MM.1S (cell line): ENCODE results near the gene COL13A1.

ENCODE experiments used
- DNase-seq: peaks from one replicate; pipeline ENCODE4 v3.0.0-alpha.2; 2015
- H2AFZ ChIP-seq: fragments of 300-600 bp; sonication (generic); 2 replicates; pipeline ENCODE4 v1.6.0; 2016; ENCODE audit warnings: antibody characterized with exemption, low read length
- H3F3A ChIP-seq: fragments of 300-600 bp; sonication (generic); 2 replicates; pipeline ENCODE4 v1.6.1; 2016; ENCODE audit warnings: mild to moderate bottlenecking, antibody characterized with exemption, low read length, moderate library complexity, mixed read lengths; ENCODE audit not compliant: insufficient read depth
- H3K27ac ChIP-seq: fragments of 300-600 bp; sonication (generic); 2 replicates; pipeline ENCODE4 v1.5.1; 2016; ENCODE audit warnings: mild to moderate bottlenecking, low read length
- H3K27me3 ChIP-seq: fragments of 300-600 bp; sonication (generic); replicated peaks from 2 replicates; pipeline ENCODE4 v1.6.0; 2016; ENCODE audit warnings: low read length; ENCODE audit not compliant: insufficient read depth
- H3K36me3 ChIP-seq: fragments of 300-600 bp; sonication (generic); replicated peaks from 2 replicates; pipeline ENCODE4 v1.6.1; 2016; ENCODE audit warnings: mild to moderate bottlenecking, low read length, mixed read lengths; ENCODE audit not compliant: insufficient read depth
- H3K4me1 ChIP-seq: fragments of 300-600 bp; sonication (generic); 2 replicates; pipeline ENCODE4 v1.6.1; 2016; ENCODE audit warnings: low read length, mixed read lengths
- H3K4me2 ChIP-seq: fragments of 300-600 bp; sonication (generic); 2 replicates; pipeline ENCODE4 v1.6.0; 2016; ENCODE audit warnings: low read depth, low read length
- H3K4me3 ChIP-seq: fragments of 300-600 bp; sonication (generic); 2 replicates; pipeline ENCODE4 v1.5.1; 2016; ENCODE audit warnings: low read length, mixed read lengths
- H3K79me2 ChIP-seq: fragments of 300-600 bp; sonication (generic); 2 replicates; pipeline ENCODE4 v1.6.1; 2016; ENCODE audit warnings: mixed run types, low read length, mixed read lengths
- H3K9ac ChIP-seq: fragments of 300-600 bp; sonication (generic); 2 replicates; pipeline ENCODE4 v1.6.1; 2016; ENCODE audit warnings: low read length, mixed read lengths
- H3K9me2 ChIP-seq: fragments of 300-600 bp; sonication (generic); replicated peaks from 2 replicates; pipeline ENCODE4 v1.6.1; 2016; ENCODE audit warnings: mild to moderate bottlenecking, low read length, mixed read lengths; ENCODE audit not compliant: insufficient read depth
- H3K9me3 ChIP-seq: fragments of 300-600 bp; sonication (generic); replicated peaks from 2 replicates; pipeline ENCODE4 v1.6.1; 2016; ENCODE audit warnings: mild to moderate bottlenecking, low read length, mixed read lengths; ENCODE audit not compliant: insufficient read depth
- H4K20me1 ChIP-seq: fragments of 300-600 bp; sonication (generic); 2 replicates; pipeline ENCODE4 v1.6.1; 2016; ENCODE audit warnings: mild to moderate bottlenecking, low read length, moderate library complexity, mixed read lengths; ENCODE audit not compliant: insufficient read depth
- EZH2 ChIP-seq: fragments of 300-600 bp; sonication (generic); optimal IDR thresholded peaks from 2 replicates; pipeline ENCODE3; 2017; ENCODE audit warnings: low read depth, mild to moderate bottlenecking, antibody characterized with exemption, low read length, mixed read lengths
- EZH2phosphoT487 ChIP-seq: fragments of 300-600 bp; sonication (generic); IDR thresholded peaks from 2 replicates; pipeline ENCODE4 v1.6.1; 2018; ENCODE audit warnings: antibody characterized with exemption, low read length
- TF ChIP-seq, protein P1 (sequence below): fragments of 300-600 bp; sonication (generic); IDR thresholded peaks from 2 replicates; pipeline ENCODE4 v1.5.1; 2016; ENCODE audit warnings: antibody characterized with exemption, low read length, mixed read lengths

COL13A1 gene

DNA sequence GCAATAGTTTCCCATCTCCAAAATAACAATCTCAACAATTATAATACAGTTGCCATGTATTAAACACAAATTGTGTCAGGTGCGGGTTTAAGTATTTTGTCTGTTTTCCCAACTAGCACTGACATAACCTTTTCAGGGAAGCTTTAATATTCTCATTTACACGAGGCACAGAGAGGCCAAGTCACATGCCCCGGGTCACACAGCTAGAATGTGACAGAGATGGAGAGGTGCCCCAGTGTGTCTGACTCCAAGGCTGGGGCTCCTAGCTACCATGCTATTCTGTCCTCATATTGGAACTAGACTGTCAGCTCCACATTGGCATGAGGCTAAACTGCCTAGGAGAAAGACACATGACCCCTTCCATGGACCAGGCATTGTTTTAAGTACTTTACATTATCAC, 77.2 kb downstream of the COL13A1 start:
- H3K4me1 ChIP-seq: no peaks in the 10 kb centered on the region
- no peaks in the 10 kb centered on the region for H3F3A ChIP-seq
- H3K9me3 ChIP-seq: no peaks in the 10 kb centered on the region
- H3K4me2 ChIP-seq: no peak overlapping the region
- peaks cover 35% of the 10 kb centered on the region for H3K27me3 ChIP-seq
- no peaks in the 10 kb centered on the region for H3K9me2 ChIP-seq
- H3K36me3 ChIP-seq: no peaks in the 10 kb centered on the region
- no peak overlapping the region for H3K4me3 ChIP-seq
- H4K20me1 ChIP-seq: no peaks in the 10 kb centered on the region
- no peaks in the 10 kb centered on the region for H3K79me2 ChIP-seq
- no peak overlapping the region for H3K9ac ChIP-seq
- no peak overlapping the region for H2AFZ ChIP-seq
- TF ChIP-seq EZH2 (no peak), EZH2phosphoT487 (no peak)
- TF ChIP-seq, protein P1, sequence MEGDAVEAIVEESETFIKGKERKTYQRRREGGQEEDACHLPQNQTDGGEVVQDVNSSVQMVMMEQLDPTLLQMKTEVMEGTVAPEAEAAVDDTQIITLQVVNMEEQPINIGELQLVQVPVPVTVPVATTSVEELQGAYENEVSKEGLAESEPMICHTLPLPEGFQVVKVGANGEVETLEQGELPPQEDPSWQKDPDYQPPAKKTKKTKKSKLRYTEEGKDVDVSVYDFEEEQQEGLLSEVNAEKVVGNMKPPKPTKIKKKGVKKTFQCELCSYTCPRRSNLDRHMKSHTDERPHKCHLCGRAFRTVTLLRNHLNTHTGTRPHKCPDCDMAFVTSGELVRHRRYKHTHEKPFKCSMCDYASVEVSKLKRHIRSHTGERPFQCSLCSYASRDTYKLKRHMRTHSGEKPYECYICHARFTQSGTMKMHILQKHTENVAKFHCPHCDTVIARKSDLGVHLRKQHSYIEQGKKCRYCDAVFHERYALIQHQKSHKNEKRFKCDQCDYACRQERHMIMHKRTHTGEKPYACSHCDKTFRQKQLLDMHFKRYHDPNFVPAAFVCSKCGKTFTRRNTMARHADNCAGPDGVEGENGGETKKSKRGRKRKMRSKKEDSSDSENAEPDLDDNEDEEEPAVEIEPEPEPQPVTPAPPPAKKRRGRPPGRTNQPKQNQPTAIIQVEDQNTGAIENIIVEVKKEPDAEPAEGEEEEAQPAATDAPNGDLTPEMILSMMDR: no peak
- no peak overlapping the region for H3K27ac ChIP-seq
- no peak for DNase-seq

DNA sequence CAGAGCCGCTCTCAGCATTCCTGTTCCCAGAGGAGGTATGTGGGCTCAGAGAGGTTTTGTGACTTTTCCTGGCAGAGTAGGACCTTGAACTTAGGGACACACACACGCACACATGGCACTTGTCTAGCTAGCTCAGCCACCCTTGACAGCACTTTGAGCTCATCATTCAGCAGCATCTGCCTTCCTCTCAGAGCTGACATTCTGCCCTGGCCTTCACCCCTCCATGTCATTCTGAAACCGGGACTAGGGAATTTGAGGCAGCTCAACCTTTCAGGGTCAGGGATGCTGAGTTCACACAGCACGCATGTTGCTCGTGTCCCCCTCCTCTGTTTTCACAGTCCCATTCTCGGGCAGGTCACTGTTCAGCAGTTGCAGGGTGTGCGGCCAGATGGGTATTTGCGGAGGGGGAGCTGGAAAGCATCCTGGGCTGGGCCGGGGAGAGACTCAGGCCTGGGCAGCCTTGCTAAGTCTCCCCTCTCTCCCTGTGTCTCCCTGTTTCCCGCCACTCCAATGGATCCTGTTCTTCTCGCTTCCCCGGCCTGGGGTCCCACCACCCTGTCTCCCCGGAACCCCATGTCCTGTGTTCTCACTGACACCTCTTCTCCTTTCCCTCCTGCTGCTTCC, 78.0 kb downstream of the COL13A1 start:
- Histone ChIP-seq H3K4me1 (no peaks in the 10 kb centered on the region), H3F3A (no peaks in the 10 kb centered on the region), H3K27ac (no peak overlapping the region), H3K9me3 (no peaks in the 10 kb centered on the region), H3K79me2 (no peaks in the 10 kb centered on the region), H3K4me3 (no peak overlapping the region), H2AFZ (no peak overlapping the region), H3K36me3 (no peaks in the 10 kb centered on the region), H3K9ac (no peak overlapping the region), H3K27me3 (peaks cover 37% of the 10 kb centered on the region), H3K4me2 (no peak overlapping the region), H4K20me1 (no peaks in the 10 kb centered on the region), H3K9me2 (no peaks in the 10 kb centered on the region)
- DNase-seq: no peak
- TF ChIP-seq, protein P1: no peak
- TF ChIP-seq EZH2 (no peak), EZH2phosphoT487 (no peak)

DNA sequence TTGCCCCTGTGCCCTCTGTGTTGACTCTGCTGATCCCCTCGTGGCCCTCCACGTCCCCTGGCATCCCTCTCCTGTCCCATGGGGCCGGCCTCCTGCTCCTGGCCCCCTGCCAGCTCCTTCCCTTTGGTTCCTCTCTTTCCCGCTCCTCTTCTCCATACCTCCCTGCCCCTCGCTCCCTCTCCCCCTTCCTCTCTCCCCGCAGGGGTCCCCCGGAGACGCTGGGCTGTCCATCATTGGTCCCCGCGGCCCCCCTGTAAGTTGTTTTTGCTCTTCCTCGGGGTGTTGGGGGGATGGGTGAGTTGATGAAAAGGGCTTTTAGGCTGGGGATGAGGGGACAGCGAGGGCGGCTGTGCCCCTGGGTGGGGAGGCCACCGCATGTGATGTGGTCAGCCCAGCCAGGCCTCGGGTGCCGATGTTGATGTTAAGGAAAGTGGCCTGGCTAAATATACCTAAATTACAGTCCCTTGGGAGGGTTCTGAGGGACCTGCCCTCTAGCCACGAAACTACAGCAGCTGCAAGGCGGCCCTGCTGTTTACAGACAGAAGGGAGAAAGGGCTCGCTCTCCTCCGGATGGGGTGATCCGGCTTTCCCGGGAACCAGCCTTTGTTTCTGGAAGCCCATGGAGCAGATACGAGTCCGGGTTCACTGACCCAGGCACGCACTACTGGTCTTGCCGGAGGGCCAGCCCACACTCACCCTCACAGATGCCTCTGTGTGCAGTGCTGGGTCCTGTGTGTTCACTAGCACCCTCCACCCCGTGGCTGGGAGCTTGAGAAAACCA, 78.8 kb downstream of the COL13A1 start:
- no peak overlapping the region for H3K27ac ChIP-seq
- H3K9me3 ChIP-seq: no peaks in the 10 kb centered on the region
- no peak overlapping the region for H3K4me3 ChIP-seq
- no peaks in the 10 kb centered on the region for H3K79me2 ChIP-seq
- H3K4me2 ChIP-seq: no peak overlapping the region
- DNase-seq: no peak
- H2AFZ ChIP-seq: no peak overlapping the region
- no peaks in the 10 kb centered on the region for H3F3A ChIP-seq
- no peak overlapping the region for H3K9ac ChIP-seq
- TF ChIP-seq EZH2 (no peak), EZH2phosphoT487 (no peak)
- TF ChIP-seq, protein P1: no peak
- no peaks in the 10 kb centered on the region for H3K36me3 ChIP-seq
- peaks cover 44% of the 10 kb centered on the region for H3K27me3 ChIP-seq
- H4K20me1 ChIP-seq: no peaks in the 10 kb centered on the region
- H3K9me2 ChIP-seq: no peaks in the 10 kb centered on the region
- H3K4me1 ChIP-seq: no peaks in the 10 kb centered on the region
